Measurements from ENCODE around the gene CSNK1D. TPM values are rescaled to one million over a fixed set of nuclear protein-coding genes. Genes with fewer than 3 reads are reported as not detected.

The CSNK1D gene
- total and polyA plus RNA-seq, 2 donors (not counting 1 experiment from before 2014, with no cell fraction given), result 196 to 241 TPM

DNA sequence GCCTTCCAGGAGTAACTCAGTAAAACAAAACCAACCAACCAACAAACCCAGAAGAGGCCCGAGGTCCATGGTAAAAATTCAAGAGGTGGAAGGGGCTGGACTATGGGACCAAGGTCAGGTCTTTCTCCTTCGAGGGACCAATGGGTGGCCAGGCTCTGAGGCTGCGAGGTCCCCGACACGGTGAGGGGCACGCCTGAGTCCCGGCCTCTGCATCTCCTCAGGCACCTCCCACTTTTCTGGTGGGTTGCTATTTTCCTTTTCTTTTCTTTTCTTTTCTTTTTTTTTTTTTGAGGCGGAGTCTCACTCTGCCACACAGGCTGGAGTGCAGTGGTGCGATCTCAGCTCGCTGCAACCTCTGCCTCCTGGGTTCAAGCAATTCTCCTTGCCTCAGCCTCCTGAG, 26.0 kb upstream of the CSNK1D start:
- Histone ChIP-seq H3K4me1 (ENCODE audit: control insufficient read depth in 2 of 2, insufficient read depth in 2 of 2, low read length in 2 of 2) (peaks cover 52 to 70% of the 10 kb centered on the region in 2 donors), H3K27me3 (replicated peaks in 1 of 4; ENCODE audit: control extremely low read depth in 1 of 4, control insufficient read depth in 3 of 4, insufficient read depth in 4 of 4, low read length in 3 of 4) (no peaks in the 10 kb centered on the region), H3K4me2 (replicated peaks; ENCODE audit: low read depth, low read length, poor library complexity, severe bottlenecking) (no peak overlapping the region), H4K20me1 (ENCODE audit: control insufficient read depth, insufficient read depth, low read length, poor library complexity, severe bottlenecking) (no peaks in the 10 kb centered on the region), H3K36me3 (replicated peaks in 1 of 2; ENCODE audit: control extremely low read depth in 1 of 2, control insufficient read depth in 1 of 2, extremely low read depth in 1 of 2, insufficient read depth in 2 of 2, low read length in 1 of 2) (no peaks in the 10 kb centered on the region), H3K9me3 (ENCODE audit: control extremely low read depth in 1 of 3, control insufficient read depth in 2 of 3, insufficient read depth in 1 of 3, low read length in 2 of 3) (no peaks in the 10 kb centered on the region), H3K27ac (ENCODE audit: low read length in 2 of 2) (peak overlapping the region; percentile 99 to 100), H2AFZ (ENCODE audit: insufficient read depth, low read depth, low read length, poor library complexity, severe bottlenecking) (no peak overlapping the region), H3K4me3 (ENCODE audit: control extremely low read depth in 1 of 5, extremely low read depth in 1 of 5, insufficient read depth in 1 of 5, low read depth in 2 of 5, low read length in 4 of 5) (no peak overlapping the region), H3K79me2 (ENCODE audit: control insufficient read depth, insufficient read depth, low read length) (no peaks in the 10 kb centered on the region), H3K9ac (ENCODE audit: low read length) (no peak overlapping the region)
- H3K27ac Mint-ChIP-seq, result peak overlapping the region; percentile 100
- WGBS (ENCODE audit: insufficient coverage), result 64% methylated on average over 2 of the region's 10 CpGs
- intact Hi-C loops (cut with micrococcal nuclease), result loop anchor here (10.0 kb wide), 2 partner anchors 115 to 435 kb away; partner anchors contain the start of genes HEXD, OGFOD3 and P4HB
- POLR2A ChIA-PET, result interaction anchor here (0.7 to 2.9 kb wide), 3 partner anchors 26 to 78 kb away, joined by 3 to 20 read pairs (median 15); partner anchors contain the start of gene CSNK1D
- TF ChIP-seq EZH2 (IDR thresholded peaks at IDR 0.05; ENCODE audit: borderline replicate concordance, insufficient read depth, low read depth, low read length, poor library complexity, severe bottlenecking), result no peak
- TF ChIP-seq, protein P1, sequence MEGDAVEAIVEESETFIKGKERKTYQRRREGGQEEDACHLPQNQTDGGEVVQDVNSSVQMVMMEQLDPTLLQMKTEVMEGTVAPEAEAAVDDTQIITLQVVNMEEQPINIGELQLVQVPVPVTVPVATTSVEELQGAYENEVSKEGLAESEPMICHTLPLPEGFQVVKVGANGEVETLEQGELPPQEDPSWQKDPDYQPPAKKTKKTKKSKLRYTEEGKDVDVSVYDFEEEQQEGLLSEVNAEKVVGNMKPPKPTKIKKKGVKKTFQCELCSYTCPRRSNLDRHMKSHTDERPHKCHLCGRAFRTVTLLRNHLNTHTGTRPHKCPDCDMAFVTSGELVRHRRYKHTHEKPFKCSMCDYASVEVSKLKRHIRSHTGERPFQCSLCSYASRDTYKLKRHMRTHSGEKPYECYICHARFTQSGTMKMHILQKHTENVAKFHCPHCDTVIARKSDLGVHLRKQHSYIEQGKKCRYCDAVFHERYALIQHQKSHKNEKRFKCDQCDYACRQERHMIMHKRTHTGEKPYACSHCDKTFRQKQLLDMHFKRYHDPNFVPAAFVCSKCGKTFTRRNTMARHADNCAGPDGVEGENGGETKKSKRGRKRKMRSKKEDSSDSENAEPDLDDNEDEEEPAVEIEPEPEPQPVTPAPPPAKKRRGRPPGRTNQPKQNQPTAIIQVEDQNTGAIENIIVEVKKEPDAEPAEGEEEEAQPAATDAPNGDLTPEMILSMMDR (IDR thresholded peaks at IDR 0.05), result no peak
- DNase-seq (no peak), ATAC-seq (ENCODE audit: low read depth) (no peak)
- H3K9me3 Mint-ChIP-seq (ENCODE audit: insufficient read depth), result no peaks in the 10 kb centered on the region
- H3K27me3 Mint-ChIP-seq, result no peaks in the 10 kb centered on the region
- H3K4me1 Mint-ChIP-seq, result peaks cover 68% of the 10 kb centered on the region
- H3K4me3 Mint-ChIP-seq, result peak overlapping the region; percentile 99
- CTCF ChIA-PET, result interaction anchor here (1.4 to 6.4 kb wide), 9 partner anchors 17 to 93 kb away, joined by 3 to 68 read pairs (median 8); partner anchors contain the start of genes CD7 and SECTM1

Data from B cell (primary cell).